Colonic mucosa (tissue), 4 donors: ENCODE data around the gene RASEF. TPM values are rescaled to one million over a fixed set of nuclear protein-coding genes. Genes with fewer than 3 reads are reported as not detected.

ENCODE experiments used
- DNase-seq: peaks from one replicate; pipeline ENCODE4 v3.0.0-alpha.2; 2020
- H3K27ac ChIP-seq: fragments of 200-600 bp; one replicate; pipeline ENCODE4 v1.8.0; 2021
- H3K27me3 ChIP-seq: fragments of 200-600 bp; one replicate; pipeline ENCODE4 v1.8.0; 2021
- H3K36me3 ChIP-seq: fragments of 200-600 bp; one replicate; pipeline ENCODE4 v1.8.0; 2021
- H3K4me1 ChIP-seq: fragments of 200-600 bp; one replicate; pipeline ENCODE4 v1.8.0; 2021; ENCODE audit warnings: mild to moderate bottlenecking
- H3K4me3 ChIP-seq: fragments of 200-600 bp; one replicate; pipeline ENCODE4 v1.8.0; 2021
- H3K9ac ChIP-seq, 2 donors: one replicate each; pipeline ENCODE4 v1.7.0; 2013; ENCODE audit warnings: control low read depth in 2 of 2, low read depth in 2 of 2, low read length in 2 of 2
- H3K9me3 ChIP-seq: fragments of 200-600 bp; one replicate; pipeline ENCODE4 v1.8.0; 2021
- CTCF ChIP-seq: fragments of 200-600 bp; IDR thresholded peaks from one replicate; pipeline ENCODE4 v1.8.0; 2022; ENCODE audit warnings: antibody characterized with exemption, mild to moderate bottlenecking
- intact Hi-C: fragments of 100-400 bp; cut with DNase I; formaldehyde crosslinking; loops from one replicate; pipeline ENCODE4 v1.14.1; 2022
- total RNA-seq, 2 donors: library from RNA; stranded (reverse); fragmentation: NEBNext Ultra II Directional in 1 of 2; extraction: Animal tissue kit (Norgen Biotek cat#: 25700) in 1 of 2; gene quantifications; one replicate each; pipeline ENCODE4 v1.2.1, GENCODE V29; 2021
- donor health status: healthy.
- donor health status: DM: no; HTN: no; CAD: no.
- donor health status: DM: no; HTN: no; CAD: no.

Gene RASEF
- total RNA-seq, 2 donors from 2014 or later: 36.8 to 38.9 TPM

DNA sequence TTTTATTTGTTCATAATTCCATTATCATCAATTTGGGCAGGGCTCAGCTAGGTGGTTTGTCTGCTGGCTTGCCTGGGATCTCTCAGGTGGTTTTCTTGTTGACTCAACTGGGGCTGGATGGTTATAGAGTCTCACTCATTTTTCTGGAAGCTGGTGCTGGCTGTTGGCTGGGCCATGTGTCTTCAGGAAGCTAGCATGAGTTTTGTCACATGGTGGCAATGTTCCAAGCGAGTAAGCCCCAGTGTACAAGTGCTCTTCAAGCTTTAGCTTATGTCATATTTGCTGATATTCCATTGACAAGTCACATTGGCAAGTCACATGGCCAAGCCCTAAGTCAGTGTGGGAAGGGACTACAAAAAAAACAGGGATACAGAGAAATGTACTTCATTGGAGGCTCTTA is 2.3 kb upstream of the RASEF start:
- H3K27me3 ChIP-seq: peaks cover 4% of the 10 kb centered on the region
- no peak overlapping the region for H3K4me3 ChIP-seq
- H3K4me1 ChIP-seq: no peaks in the 10 kb centered on the region
- intact Hi-C loops: no loop called here
- DNase-seq: no peak
- no peak for TF ChIP-seq CTCF
- no peaks in the 10 kb centered on the region for H3K36me3 ChIP-seq
- H3K27ac ChIP-seq: no peak overlapping the region
- no peaks in the 10 kb centered on the region for H3K9me3 ChIP-seq
- H3K9ac ChIP-seq: no peak overlapping the region

GRCh38 chr9:83061990-83062650 is 822 bp downstream of the RASEF start:
- no peaks in the 10 kb centered on the region for H3K9me3 ChIP-seq
- intact Hi-C loops: no loop called here
- H3K4me1 ChIP-seq: peaks cover 5% of the 10 kb centered on the region
- H3K36me3 ChIP-seq: no peaks in the 10 kb centered on the region
- peak overlapping the region; percentile 94 for H3K27ac ChIP-seq
- peak; percentile 74 for DNase-seq
- TF ChIP-seq CTCF: no peak
- H3K9ac ChIP-seq: peak overlapping the region; percentile 60 to 81
- H3K27me3 ChIP-seq: peaks cover 4% of the 10 kb centered on the region
- H3K4me3 ChIP-seq: peak overlapping the region; percentile 60

- Histone ChIP-seq H3K4me3 (peak overlapping the region; percentile 60), H3K36me3 (no peaks in the 10 kb centered on the region), H3K27ac (peak overlapping the region; percentile 94), H3K27me3 (peaks cover 4% of the 10 kb centered on the region), H3K4me1 (peaks cover 6% of the 10 kb centered on the region), H3K9ac (peak overlapping the region in 1 of 2 donors; percentile 60), H3K9me3 (no peaks in the 10 kb centered on the region)
- DNase-seq: peak; percentile 61
- intact Hi-C loops: no loop called here
- TF ChIP-seq CTCF: no peak
Observed at GRCh38 chr9:83061036-83061435, 1.9 kb downstream of the RASEF start.

DNA sequence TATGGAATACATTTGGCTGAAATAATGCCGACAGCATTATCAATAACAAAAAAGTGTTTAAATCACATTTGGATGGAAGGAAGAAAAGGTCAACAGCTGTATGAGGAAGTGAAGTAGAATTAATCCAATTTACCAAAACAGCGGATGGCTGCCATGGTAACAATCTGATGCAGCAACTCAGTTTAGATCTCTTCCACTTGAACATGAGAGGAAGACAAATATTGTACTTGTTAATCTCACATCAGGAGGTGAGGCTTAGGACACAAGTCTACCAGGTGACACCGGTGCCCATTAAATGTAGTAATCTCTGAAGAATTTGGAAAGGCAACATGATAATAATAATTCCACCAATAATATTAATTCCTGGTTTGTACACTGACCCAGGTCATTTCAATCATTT is 2.4 kb downstream of the RASEF start:
- intact Hi-C loops: no loop called here
- Histone ChIP-seq H3K27me3 (peaks cover 4% of the 10 kb centered on the region), H3K9ac (peak overlapping the region in 1 of 2 donors; percentile 60), H3K9me3 (no peaks in the 10 kb centered on the region), H3K4me1 (peaks cover 6% of the 10 kb centered on the region), H3K36me3 (no peaks in the 10 kb centered on the region), H3K4me3 (no peak overlapping the region), H3K27ac (peak overlapping the region; percentile 94)
- no peak for DNase-seq
- TF ChIP-seq CTCF: no peak

GRCh38 chr9:83059417-83059816 is 3.5 kb downstream of the RASEF start:
- Histone ChIP-seq H3K4me1 (peaks cover 6% of the 10 kb centered on the region), H3K4me3 (no peak overlapping the region), H3K9me3 (no peaks in the 10 kb centered on the region), H3K36me3 (no peaks in the 10 kb centered on the region), H3K27ac (no peak overlapping the region), H3K27me3 (peaks cover 4% of the 10 kb centered on the region), H3K9ac (peak overlapping the region in 1 of 2 donors; percentile 34)
- TF ChIP-seq CTCF: no peak
- intact Hi-C loops: no loop called here
- DNase-seq: peak; percentile 58
